ENCODE measurements around the gene OBSL1.

OBSL1 gene

DNA sequence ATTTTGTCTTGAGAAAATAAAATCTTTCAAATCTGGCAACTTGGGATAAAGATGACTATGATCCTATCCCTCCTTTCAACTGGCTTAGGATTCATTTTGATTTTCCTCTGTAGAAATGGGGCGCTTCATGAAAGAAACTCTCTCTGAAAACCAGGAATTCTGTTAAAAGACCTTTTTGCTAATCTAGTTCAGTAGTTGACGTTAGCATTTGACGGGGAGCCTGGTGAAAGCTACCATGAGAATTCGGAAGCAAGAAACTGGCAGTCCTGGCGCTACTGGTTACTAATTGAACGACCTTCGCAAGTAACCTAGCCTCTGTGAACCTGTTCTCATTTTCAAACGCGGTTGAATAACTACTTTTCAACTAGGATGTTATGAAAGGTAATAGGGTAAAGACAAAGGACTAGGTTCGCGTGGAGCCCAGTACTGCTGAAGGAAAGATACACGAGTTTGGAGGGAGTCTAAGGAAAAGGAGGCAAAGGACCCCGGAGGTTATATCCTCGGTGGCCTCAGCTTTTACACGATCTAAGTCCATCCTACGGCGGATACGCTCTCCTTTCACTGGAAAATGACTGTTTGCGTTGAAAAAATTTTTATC lies 25.7 kb upstream of the OBSL1 start:
- DNase-seq (ENCODE audit: low read depth in 2 of 2) = no peak

DNA sequence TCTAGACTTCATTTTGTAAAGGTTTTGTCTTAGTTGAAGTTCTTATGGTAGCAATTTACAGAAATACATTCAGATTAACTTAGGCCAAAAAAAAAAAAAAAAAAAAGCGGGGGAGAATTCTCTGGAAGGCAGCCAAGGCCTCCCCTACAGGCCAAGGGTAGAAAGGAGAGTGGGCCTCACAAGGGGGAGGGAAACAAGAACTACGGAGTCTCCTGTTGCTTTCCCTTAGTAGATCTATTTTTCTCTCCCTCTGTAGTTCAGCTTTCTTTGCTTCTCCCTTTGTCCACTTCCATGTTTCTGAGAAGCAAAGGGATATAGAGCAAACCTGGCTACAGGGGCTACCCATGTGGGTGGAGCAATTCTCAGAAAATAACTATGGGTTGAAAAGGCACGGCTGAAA lies 23.9 kb upstream of the OBSL1 start:
- DNase-seq (ENCODE audit: low read depth in 2 of 2) = no peak

DNA sequence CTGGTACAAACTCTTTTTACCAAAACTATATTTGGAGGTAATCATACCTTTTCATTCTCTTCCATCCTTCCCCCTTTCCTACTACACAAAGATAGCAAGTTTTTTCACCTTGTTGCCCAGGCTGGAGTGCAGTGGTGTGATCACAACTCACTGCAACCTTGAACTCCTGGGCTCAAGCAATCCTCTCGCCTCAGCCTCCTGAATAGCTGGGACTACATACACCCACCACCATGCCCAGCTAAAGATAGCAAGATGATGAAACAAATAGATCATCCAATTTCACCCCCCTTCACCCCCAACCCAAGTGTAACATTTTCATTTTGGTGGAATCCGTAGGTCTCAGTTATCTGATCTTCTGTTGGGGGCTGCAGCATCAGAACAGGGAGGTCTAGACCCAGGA lies 21.8 kb upstream of the OBSL1 start:
- no peak for DNase-seq (ENCODE audit: low read depth in 2 of 2)

- DNase-seq (ENCODE audit: low read depth in 2 of 2) = no peak
Measured at GRCh38 chr2:219592736-219593135, 21.4 kb upstream of the OBSL1 start.

DNA sequence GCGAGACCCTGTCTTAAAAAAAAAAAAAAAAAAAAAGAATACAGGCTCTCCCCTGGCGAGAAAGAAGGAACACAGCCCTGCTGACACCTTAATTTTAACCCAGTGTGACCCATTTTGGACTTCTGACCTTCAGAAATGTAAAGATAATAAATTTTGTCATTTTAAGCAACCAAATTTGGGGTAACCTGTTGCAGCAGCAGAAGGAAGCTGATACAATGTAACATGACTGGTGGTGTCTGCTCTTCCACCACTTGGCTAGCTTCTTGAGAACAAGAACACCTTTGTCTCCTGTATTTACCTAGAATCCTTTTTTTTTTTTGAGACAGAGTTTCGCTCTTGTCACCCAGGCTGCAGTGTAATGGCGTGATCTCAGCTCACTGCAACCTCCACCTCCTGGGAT lies 19.8 kb upstream of the OBSL1 start:
- DNase-seq (ENCODE audit: low read depth in 2 of 2) = no peak

DNA sequence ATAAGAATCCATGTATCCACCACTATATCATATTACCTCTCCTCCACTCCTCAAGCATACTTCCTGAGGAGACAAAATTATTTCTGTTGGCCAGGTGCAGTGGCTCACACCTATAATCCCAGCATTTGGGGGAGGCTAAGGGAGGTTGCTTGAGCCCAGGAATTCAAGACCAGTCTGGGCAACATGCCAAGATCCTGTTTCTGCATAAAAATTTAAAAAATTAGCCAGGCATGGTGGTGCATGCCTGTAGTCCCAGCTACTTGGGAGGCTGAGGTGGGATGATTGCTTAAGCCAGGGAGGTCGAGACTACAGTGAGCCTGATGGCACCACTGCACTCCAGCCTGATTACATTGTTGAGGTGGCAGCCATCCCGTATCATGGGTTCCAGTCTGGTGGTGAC lies 10.0 kb upstream of the OBSL1 start:
- no peak for DNase-seq (ENCODE audit: low read depth in 2 of 2)

DNA sequence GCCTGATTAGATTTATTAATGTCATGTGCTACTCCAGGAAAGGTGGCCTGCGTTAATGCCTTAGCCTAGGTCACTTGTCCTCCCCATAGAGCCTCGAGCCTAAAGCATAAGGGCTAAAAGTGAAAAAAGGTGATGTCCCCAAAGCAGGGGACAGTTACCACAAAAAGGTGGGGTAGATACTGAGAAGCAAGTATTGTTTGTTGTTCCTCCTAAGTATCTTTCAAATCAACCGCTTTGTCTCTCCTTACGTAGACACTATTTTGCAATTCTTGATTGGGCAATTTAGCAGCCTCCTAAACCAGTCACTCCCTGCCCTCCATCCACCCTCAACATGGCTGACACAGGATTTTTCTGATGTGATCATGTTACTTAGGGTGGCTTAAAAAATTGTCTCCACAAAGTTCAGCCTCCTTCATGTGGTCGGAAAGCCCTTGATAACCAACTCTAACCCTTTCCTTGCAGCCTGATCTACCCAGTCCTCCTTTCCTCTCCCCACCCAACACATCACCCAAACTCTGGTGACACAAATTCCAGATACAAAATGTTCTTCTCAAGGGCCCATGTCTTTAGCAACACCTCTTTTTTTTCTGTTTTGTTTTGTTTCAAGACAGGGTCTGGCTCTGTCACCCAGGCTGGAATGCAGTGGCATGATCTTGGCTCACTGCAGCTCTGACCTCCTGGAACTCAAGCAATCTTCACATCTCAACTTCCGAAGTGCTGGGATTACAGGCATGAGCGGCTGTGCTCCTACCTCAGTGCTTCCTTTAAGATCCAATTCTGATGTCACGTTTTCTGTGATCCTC lies 7.7 kb upstream of the OBSL1 start:
- no peak for DNase-seq (ENCODE audit: low read depth in 2 of 2)

DNA sequence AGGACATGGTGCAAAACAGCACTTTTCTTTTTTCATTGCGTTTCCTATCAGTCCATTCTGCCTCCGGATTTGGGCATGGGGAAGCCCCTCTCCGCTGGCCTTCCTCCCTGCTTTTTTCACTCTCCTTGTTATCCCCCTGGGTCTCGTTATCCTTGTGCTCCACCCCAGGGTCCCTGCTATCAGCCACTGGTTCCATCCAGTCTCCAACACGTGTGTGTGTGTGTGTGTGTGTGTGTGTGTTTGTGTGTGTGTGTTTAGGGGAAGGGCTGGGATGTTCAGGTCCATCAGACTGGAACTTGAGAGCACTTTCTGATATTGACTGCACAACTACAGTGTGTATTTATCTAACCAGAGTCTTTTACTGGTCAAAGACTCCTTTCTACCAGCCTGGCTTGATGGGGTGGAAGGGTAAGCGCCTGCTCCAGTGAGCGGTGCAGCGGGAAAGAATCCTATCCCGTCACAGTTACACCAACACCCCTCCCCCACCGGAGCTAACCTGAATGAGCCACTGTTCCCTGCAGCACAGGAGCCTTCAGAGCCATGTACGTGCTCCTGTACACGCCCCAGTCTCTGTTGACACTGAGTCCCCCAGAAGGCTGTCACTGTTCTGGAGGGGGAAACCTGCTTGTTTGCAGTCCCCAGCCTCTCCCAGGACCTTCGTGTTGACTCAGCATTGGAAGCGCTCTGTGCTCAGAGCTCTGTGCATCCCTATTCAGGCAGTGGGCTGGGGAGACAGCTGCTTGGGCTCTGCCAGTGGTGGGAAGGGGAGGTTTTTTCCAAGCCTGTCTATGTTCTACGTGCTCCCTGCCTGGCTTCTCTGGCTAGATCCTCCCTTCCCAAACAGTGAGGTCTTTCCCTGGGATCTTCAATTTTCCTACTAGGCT lies 5.4 kb upstream of the OBSL1 start:
- DNase-seq (ENCODE audit: low read depth in 2 of 2) = no peak

DNA sequence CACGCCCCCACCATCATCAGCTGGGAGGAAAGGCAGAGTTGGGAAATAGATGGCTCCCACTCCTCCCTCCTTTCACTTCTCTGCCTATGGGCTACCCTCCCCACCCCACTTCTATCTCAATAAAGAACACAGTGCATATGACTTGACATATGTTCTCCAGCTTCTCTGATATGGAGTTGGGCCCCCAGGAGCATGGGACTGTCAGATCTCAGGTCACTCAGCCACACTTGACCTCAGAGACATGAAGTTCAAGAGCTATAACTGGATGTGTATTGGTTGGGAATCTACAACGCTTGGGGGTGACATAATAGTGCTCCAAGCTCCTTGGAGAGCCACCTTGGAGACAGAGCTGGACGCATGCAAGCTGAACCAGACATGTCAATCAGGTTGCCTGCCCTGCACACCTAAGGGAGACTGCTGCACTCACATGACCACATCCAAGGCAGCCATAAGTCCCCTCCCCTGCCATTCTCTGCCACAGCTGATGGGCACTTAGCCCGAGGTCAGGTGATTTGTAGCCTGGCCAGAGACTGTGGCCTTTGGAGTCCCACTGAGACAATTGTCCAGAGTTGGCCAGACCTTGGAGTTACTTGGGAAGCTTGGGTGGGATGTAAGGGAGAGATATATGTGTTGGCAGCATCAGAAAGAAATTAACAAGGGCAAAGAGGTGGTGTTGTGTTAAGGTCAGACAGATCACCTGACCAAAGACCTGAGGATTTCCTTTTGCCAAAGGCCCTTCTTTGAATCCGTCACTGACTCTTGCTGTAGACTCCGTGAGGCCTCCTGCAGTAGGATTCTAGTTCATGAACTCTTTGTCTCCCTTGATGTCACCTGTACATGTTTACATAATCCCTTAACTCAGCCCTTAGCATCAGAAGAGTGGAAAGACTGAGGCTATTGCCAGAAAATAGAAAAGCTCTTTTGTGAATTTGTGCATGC lies 4.5 kb upstream of the OBSL1 start:
- no peak for DNase-seq (ENCODE audit: low read depth in 2 of 2)

DNA sequence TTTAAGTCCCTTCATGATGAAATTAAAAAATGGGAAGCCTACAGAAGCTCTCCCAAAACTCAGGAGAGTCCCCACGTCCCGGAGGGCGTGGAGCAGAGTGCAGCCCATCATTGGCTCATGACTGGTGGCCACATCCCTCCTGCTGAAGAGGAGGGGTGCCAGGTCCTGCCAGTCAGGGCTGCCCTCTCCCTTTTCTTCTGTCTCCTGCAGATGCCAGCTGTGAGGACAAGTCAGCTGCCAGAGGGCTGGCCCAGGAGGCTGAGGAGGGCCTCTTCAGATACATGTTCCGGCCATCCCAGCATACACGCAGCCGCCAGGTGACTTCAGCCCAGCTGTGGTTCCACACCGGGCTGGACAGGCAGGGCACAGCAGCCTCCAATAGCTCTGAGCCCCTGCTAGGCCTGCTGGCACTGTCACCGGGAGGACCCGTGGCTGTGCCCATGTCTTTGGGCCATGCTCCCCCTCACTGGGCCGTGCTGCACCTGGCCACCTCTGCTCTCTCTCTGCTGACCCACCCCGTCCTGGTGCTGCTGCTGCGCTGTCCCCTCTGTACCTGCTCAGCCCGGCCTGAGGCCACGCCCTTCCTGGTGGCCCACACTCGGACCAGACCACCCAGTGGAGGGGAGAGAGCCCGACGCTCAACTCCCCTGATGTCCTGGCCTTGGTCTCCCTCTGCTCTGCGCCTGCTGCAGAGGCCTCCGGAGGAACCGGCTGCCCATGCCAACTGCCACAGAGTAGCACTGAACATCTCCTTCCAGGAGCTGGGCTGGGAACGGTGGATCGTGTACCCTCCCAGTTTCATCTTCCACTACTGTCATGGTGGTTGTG lies 3.4 kb upstream of the OBSL1 start:
- no peak for DNase-seq (ENCODE audit: low read depth in 2 of 2)

GRCh38 chr2:219573166-219573565 lies 1.8 kb upstream of the OBSL1 start:
- DNase-seq (ENCODE audit: low read depth in 2 of 2) = no peak

GRCh38 chr2:219572237-219573001 lies 1.1 kb upstream of the OBSL1 start, which contains the start of gene INHA:
Gene INHA, plus strand, starts transcription at chr2:219572310. Its CDS starts 65 bp downstream, at chr2:219572375.
- no peak for DNase-seq (ENCODE audit: low read depth in 2 of 2)

GRCh38 chr2:219570924-219571310 lies 422 bp downstream of the OBSL1 start:
- DNase-seq (ENCODE audit: low read depth in 2 of 2) = no peak

- no peak for DNase-seq (ENCODE audit: low read depth in 2 of 2)
Measured at GRCh38 chr2:219570194-219570923, 980 bp downstream of the OBSL1 start.

- no peak for DNase-seq (ENCODE audit: low read depth in 2 of 2)
Measured at GRCh38 chr2:219569635-219570034, 1.7 kb downstream of the OBSL1 start.

DNA sequence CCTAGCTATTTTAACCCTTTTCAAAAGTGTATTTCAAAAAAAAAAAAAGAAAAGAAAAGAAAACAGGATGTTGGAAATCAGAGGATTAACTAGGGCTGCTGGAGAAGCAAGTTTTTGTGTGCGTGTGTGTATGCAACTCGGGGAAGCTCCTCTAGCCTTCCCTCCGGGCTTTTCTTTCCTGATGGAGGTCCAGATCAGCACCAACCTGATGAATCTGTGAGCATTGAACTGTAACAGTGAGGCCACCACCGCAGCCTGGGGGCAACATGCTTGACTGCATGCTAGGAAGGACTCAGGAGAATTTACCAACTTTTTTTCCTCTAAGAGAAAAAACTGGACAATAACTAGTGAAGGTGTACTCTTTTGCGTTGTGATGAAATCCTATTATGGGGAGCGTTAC lies 2.3 kb downstream of the OBSL1 start:
- DNase-seq (ENCODE audit: low read depth in 2 of 2) = no peak

GRCh38 chr2:219567791-219568361 lies 3.5 kb downstream of the OBSL1 start:
- no peak for DNase-seq (ENCODE audit: low read depth in 2 of 2)

DNA sequence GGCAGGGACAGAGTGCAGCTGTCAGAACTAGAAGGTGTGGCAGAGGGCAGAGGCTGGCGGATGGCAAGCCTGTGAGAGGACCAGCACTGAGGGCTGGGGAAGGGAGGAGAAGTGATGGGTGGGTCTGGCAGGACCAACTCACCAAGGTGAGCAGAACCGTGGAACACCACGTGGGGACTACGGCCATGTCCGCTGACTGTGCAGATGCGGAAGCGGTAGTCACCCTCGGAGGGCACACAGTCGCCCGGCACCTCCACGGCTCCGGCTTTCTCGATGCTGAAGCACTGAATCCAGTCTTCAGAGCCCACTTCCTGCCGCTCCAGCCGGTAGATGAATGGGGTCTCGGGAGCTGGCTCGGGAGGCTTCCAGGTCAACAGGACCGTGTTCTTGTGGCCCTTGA lies 4.2 kb downstream of the OBSL1 start:
- no peak for DNase-seq (ENCODE audit: low read depth in 2 of 2)

DNA sequence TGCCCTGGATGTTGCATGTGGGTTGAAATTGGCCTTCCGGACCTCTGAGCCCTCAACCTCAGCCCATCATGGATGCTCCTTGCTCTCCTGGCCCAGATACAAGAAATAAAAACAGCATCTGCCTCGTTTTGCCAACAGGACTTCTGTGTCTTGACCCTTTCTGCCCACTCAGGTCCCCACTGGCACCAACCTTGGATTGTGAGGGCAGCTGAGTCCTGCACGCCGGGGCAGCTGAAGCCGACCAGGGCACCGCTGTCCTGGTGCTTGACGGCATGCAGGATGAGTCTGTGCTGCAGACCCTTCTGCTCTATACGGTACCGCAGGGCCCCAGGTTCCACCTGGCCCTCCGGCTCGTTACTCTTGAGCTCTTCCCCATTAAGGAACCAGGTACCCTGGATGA lies 4.7 kb downstream of the OBSL1 start:
- DNase-seq (ENCODE audit: low read depth in 2 of 2) = no peak
